Measurements from ENCODE around the gene CDC14A.
"Not testable (repeated sequence)": the region's sequence is repeated elsewhere in the genome, so short reads cannot be mapped to it uniquely, and the experiment has no call there.

The CDC14A gene

DNA sequence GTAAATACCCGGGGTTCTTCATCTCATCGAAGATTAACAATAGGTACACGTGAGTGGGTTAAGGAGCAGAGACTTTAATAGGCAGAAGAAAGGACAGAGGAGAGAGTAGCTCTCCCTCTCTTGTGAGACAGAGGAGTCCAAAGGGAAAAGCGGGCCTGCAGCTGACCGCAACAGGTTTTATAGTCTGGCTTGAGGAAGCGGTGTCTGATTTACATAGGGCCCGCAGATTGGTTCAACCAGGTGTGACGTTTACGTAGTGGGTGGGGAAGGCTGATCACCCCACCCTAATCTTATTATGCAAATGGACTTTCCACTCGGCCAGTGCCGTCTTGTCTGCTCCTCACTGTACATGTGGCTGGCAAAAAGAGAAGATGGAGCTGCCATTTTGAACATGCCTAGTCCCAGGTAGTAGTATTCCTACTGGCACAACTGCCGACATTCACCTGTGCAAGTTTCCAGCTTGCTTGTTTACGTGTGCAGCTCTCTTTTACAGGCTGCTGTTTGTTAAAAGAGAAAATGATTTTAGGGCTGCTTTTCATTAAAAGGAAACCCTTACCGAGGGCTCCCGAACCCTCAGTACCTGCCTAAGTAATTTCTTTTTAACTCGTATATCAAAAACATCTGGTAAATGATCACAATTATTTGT lies 10.6 kb downstream of the CDC14A start:
- in situ Hi-C loops (cut with HindIII; ENCODE audit: low sequenced_read_pairs), result no loop called here

GRCh38 chr1:100363831-100364230 lies 11.5 kb downstream of the CDC14A start:
- in situ Hi-C loops (cut with HindIII; ENCODE audit: low sequenced_read_pairs), result no loop called here

GRCh38 chr1:100364697-100365096 lies 12.4 kb downstream of the CDC14A start:
- in situ Hi-C loops (cut with HindIII; ENCODE audit: low sequenced_read_pairs), result no loop called here

DNA sequence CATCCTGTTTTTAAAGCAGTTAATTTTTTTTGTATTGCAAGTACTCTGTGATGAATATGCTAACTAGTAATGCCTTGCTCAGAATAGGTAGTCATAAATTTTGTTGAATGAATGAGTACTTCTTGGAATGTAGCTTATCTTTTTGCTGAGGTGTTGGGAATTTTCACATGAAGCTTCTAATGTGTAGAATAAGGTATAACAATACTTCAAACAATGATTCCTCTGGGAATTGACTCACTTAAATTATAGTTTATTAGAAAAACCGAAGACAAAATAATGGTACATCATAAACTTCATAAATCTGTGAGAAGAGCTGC lies 13.9 kb downstream of the CDC14A start:
- in situ Hi-C loops (cut with HindIII; ENCODE audit: low sequenced_read_pairs), result no loop called here

- in situ Hi-C loops (cut with HindIII; ENCODE audit: low sequenced_read_pairs), result not testable (repeated sequence)
Observed at GRCh38 chr1:100369339-100369738, 17.0 kb downstream of the CDC14A start.

- in situ Hi-C loops (cut with HindIII; ENCODE audit: low sequenced_read_pairs), result not testable (repeated sequence)
Observed at GRCh38 chr1:100373953-100374352, 21.6 kb downstream of the CDC14A start.

DNA sequence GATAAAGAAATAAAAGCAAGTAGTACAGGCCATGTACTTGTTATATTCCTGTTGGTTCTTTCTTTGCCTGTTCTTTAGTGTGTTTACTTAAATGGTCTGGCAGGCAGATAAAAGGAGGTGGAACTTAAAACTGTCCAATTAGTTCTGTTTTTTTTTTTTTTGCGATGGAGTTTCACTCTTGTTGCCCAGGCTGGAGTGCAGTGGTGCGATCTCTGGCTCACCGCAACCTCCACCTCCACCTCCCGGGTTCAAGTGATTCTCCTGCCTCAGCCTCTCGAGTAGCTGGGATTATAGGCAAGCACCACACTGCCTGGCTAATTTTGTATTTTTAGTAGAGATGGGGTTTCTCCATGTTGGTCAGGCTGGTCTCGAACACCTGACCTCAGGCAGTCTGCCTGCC lies 24.6 kb downstream of the CDC14A start:
- in situ Hi-C loops (cut with HindIII; ENCODE audit: low sequenced_read_pairs), result not testable (repeated sequence)

DNA sequence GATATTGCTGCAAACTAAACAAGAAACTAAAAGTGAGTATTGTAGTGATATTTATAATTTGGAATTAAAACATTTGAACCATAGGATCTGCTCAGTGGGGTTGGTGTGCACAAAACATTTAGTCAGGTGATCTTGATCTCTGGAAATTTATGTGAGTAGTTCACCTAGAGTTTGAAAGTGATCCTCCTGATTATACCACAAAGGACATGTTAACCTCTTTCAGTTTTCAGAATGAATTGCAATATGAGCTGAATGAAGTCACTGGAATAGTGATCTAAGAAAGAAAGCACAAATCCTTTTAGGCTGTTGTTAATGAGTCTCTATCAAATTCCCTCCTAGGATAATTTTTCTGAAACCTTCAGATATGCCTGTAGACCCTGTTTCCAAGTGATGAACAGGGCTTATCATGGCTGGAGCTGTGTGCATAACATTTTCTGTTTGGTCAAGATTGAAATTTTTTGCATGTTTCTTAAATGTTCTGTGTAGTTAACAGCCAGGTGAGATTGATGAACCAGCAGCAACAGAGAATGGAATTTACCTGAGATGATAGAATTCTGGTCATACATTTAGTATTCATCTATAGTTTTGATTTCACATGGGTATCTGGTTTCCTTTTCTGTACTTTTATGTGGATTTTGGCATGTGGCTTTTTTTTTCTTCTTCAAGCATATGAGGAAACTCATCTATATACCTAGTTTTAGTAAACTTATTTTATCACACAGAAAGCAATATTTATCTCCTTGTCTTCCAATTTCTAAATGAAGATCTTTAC lies 25.5 kb downstream of the CDC14A start:
- in situ Hi-C loops (cut with HindIII; ENCODE audit: low sequenced_read_pairs), result no loop called here

GRCh38 chr1:100378956-100379355 lies 26.6 kb downstream of the CDC14A start:
- in situ Hi-C loops (cut with HindIII; ENCODE audit: low sequenced_read_pairs), result no loop called here

GRCh38 chr1:100380635-100381034 lies 28.3 kb downstream of the CDC14A start:
- in situ Hi-C loops (cut with HindIII; ENCODE audit: low sequenced_read_pairs), result no loop called here

DNA sequence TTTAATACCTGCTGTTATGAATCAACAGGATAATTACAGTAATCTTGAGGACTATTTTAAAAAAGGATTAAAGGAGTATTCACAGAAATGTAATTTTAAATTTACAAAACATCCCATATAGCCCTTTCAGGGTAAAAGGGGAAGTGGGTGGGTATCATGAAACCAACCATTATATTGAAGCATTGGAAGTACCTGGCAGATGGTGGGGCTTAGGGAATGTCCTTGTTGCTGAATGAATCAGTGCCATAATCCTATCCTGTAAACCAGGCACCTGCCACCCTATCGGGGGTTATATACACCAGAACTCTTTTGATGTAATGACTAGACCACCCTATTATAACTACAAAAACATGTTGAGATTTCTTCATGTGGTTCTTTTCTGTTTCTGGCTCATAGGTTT lies 30.4 kb downstream of the CDC14A start:
- in situ Hi-C loops (cut with HindIII; ENCODE audit: low sequenced_read_pairs), result no loop called here

DNA sequence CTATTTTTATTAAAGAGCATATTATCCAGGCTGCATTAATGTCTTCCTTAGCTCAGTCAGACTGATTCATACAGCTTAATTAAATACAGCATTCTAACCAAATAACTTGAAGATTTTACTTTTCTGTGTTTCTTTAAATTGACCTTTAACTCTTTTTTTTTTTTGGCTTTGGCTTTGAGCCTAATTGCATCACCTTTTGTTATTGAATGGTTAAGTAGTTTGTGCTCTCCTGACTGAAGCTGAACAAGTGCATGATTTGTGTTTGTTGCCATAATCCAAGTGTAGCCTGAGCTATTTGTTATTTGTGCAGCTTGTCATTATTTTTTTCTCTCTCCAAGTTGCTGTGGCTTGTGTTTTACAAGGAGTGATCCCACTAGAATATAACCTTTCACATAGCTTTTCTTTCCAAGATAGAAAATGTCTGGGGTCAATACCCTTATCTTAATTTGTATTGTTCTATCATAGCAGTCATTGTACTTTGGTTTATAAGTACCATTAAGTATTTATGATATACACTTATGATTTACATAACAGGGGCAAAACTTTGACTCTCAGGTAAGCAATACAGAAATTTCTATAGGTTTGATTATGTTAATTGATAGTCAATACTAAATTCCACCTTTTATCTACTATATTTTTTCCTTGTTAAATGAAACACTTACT lies 31.6 kb downstream of the CDC14A start:
- in situ Hi-C loops (cut with HindIII; ENCODE audit: low sequenced_read_pairs), result no loop called here

GRCh38 chr1:100387209-100387608 lies 34.9 kb downstream of the CDC14A start:
- in situ Hi-C loops (cut with HindIII; ENCODE audit: low sequenced_read_pairs), result no loop called here

DNA sequence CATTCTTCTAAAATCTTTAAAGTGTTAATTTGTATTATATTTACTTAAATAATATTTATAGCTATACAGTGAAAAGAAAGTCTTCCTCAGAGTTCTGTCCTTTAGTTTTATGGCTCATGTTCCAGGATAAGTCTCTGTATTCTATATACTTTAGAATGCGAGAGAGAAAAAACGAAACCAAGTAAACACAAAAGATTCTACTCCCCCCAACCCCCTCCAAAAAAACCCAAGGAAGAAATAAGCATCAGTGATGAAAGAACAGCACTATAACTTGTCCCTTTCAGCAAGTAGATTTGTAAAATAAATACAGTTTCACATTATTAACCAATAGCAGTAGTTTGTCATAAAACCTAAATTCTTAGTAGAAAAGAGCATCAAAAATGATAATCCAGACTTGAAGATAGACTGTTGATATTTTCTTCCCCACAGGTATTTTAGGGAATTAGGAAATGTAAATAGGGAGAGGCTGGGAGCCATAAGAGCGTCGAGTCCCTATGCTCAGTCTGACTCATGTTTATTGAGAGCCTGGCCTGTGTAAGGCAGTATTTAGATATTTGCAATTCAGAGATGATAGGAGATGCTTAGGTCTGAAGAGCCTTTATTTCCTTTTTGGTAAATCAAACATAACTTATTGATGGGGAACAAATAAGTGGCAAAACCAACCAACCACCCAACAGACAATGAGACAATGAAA lies 35.5 kb downstream of the CDC14A start:
- in situ Hi-C loops (cut with HindIII; ENCODE audit: low sequenced_read_pairs), result no loop called here

DNA sequence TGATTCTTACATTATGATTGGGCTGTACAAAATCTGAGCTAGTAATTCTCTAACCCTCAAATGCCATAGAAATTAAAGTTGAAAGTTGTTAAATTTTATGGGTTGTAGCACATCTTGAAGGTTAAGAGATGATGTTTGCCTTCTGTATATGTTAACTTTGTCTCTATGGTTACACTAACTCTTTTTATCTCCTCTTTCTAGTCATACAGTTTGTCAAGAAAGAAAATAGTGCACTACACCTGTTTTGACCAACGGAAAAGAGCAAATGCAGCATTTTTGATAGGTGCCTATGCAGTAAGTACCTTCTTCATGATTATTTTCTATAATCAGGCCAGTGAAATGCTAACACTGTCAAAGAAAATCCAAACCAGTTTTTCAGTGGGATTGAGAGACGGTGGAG lies 38.2 kb downstream of the CDC14A start:
- in situ Hi-C loops (cut with HindIII; ENCODE audit: low sequenced_read_pairs), result no loop called here

DNA sequence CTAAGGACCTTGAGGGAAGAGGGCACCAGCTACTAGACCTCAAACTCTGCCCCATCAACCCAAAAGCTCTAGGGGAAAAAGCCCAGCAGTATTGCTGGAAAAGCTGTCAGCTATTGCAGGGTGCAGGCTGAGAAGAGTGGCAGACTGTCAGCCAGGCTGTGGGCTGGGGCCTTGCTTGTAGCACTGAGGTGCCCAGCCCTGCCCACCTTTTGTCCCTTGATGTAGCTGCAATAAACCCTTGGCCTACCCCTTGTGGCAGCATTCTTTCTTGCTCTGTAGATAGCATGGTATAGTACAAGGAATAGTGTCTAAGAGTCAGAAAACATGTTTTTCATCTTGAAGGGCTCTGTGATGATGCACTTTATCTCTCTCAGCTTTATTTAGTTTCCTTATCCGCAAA lies 39.4 kb downstream of the CDC14A start:
- in situ Hi-C loops (cut with HindIII; ENCODE audit: low sequenced_read_pairs), result no loop called here

GRCh38 chr1:100392756-100393155 lies 40.5 kb downstream of the CDC14A start:
- in situ Hi-C loops (cut with HindIII; ENCODE audit: low sequenced_read_pairs), result no loop called here

GRCh38 chr1:100394285-100394684 lies 42.0 kb downstream of the CDC14A start:
- in situ Hi-C loops (cut with HindIII; ENCODE audit: low sequenced_read_pairs), result no loop called here

- in situ Hi-C loops (cut with HindIII; ENCODE audit: low sequenced_read_pairs), result no loop called here
Observed at GRCh38 chr1:100395913-100396312, 43.6 kb downstream of the CDC14A start.

DNA sequence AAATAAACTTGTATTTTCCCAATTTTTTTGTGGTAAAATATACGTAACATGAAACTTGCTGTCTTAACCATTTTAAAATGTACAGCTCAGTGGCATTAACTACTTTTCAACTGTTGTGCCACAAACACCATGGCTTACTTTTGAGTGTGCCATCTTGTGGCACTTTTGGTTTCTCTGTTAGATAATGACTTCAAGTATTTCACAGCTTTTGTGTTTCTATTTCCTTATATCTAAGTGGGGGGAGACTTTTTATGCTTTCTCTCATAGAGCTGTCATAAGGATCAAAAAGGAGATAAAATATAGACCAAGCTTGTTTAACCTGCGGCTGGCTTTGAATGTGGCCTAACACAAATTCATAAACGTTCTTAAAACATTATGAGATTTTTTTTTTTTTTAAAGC lies 44.3 kb downstream of the CDC14A start:
- in situ Hi-C loops (cut with HindIII; ENCODE audit: low sequenced_read_pairs), result no loop called here

- in situ Hi-C loops (cut with HindIII; ENCODE audit: low sequenced_read_pairs), result no loop called here
Observed at GRCh38 chr1:100397681-100398080, 45.4 kb downstream of the CDC14A start.

DNA sequence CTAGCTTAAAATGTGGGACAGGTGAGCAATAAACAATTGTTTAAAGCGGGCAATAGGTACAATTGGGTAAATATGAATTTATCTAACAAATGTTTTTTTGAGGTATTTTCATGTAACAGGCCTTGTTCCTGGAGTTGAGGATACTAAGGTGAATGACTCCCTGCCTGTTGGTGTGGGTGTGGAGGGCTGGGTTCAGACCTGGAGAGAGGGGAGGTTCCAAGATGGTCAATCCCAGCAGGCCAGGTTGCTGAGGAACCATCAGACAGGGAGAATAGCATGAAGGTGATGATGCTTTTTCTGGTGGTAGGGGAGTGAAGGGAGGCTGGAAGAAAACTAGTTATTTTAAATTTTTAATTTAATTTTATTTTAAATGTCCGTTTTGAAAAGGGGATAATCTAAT lies 46.3 kb downstream of the CDC14A start:
- in situ Hi-C loops (cut with HindIII; ENCODE audit: low sequenced_read_pairs), result no loop called here

Data from DLD1 (cell line).